Suprapubic skin (tissue), 3 donors: ENCODE measurements around the gene CDC42SE1.

Experiments
- POLR2A ChIP-seq, 2 donors: fragments of 450-650 bp; IDR thresholded peaks; one replicate each; pipeline ENCODE4 v1.6.1; 2017; ENCODE audit warnings: antibody characterized with exemption in 2 of 2, mild to moderate bottlenecking in 2 of 2, moderate library complexity in 2 of 2
- TF ChIP-seq, protein P1 (sequence below), 2 donors: fragments of 200-600 bp in 1 of 2; fragments of 450-650 bp in 1 of 2; sonication (generic) in 1 of 2; IDR thresholded peaks; one replicate each; pipeline ENCODE4 v1.5.1; 2016 to 2019; ENCODE audit warnings: antibody characterized with exemption in 2 of 2, mild to moderate bottlenecking in 1 of 2, moderate library complexity in 1 of 2

DNA sequence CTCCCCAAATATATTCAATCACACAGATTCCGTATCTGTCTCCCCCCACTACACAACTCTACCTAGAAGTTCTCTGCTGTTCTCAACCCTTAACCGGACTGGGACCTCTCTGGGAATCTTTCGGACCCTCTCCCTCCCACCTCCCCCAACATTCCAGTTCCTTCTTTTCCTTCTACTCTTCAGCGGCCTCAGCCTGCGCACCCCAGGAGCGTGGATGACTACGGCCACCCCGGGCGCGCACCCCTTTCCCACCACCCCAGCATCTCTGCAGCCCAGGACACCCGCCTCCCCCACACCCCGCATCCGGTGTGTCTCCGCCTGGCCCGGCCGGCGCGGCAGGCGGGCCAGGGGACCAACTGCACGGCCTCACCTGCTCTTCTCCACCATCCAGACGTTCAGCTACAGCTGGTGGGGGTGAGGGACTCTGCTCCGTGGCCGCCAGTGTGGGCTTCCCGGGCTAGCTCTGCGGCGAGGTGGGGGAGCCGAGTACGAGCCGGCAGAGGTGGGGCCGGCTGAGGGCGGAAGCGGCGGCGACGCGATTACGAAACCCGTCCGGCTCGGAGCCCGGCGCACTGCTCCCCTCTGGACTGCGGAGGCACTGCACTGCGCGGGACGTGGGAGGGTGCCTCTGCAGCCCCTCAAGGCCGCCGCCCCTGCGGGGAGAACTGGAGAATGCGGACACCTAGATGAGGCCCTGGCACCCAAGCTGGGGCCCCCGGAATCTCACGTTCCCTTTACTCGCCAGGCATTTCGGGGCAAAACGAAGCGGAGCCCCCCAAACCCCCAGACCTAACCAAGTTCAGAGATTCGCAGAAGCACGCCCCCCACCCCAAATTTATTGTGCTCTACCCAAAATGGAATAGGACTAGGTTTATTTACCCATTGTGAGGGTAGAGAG lies at the start of gene CDC42SE1:
- TF ChIP-seq, protein P1, sequence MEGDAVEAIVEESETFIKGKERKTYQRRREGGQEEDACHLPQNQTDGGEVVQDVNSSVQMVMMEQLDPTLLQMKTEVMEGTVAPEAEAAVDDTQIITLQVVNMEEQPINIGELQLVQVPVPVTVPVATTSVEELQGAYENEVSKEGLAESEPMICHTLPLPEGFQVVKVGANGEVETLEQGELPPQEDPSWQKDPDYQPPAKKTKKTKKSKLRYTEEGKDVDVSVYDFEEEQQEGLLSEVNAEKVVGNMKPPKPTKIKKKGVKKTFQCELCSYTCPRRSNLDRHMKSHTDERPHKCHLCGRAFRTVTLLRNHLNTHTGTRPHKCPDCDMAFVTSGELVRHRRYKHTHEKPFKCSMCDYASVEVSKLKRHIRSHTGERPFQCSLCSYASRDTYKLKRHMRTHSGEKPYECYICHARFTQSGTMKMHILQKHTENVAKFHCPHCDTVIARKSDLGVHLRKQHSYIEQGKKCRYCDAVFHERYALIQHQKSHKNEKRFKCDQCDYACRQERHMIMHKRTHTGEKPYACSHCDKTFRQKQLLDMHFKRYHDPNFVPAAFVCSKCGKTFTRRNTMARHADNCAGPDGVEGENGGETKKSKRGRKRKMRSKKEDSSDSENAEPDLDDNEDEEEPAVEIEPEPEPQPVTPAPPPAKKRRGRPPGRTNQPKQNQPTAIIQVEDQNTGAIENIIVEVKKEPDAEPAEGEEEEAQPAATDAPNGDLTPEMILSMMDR (IDR thresholded peaks at IDR 0.05): peak; percentile 67 to 97
- TF ChIP-seq POLR2A (IDR thresholded peaks at IDR 0.05): peak in 1 of 2 donors; percentile 85
